Ectodermal cell (in vitro differentiated cells): Measurements from ENCODE around the gene SGTA.

Source experiments
- H3K27ac ChIP-seq: 2 replicates; pipeline ENCODE4 v1.7.0; 2013; ENCODE audit warnings: mild to moderate bottlenecking, low read depth, low read length; ENCODE audit not compliant: insufficient read depth, poor library complexity, severe bottlenecking
- H3K27me3 ChIP-seq: 2 replicates; pipeline ENCODE4 v1.7.0; 2013; ENCODE audit warnings: mild to moderate bottlenecking, low read length; ENCODE audit not compliant: insufficient read depth, control insufficient read depth, poor library complexity, severe bottlenecking
- H3K36me3 ChIP-seq: one replicate; pipeline ENCODE4 v1.7.0; 2013; ENCODE audit warnings: low read length; ENCODE audit not compliant: control insufficient read depth, insufficient read depth
- H3K4me1 ChIP-seq: one replicate; pipeline ENCODE4 v1.7.0; 2013; ENCODE audit warnings: low read length; ENCODE audit not compliant: control insufficient read depth, insufficient read depth
- H3K4me3 ChIP-seq: 2 replicates; pipeline ENCODE4 v1.7.0; 2013; ENCODE audit warnings: low read depth, low read length, control low read depth; ENCODE audit not compliant: insufficient read depth
- H3K9me3 ChIP-seq: 2 replicates; pipeline ENCODE4 v1.7.0; 2013; ENCODE audit warnings: mild to moderate bottlenecking, low read length, moderate library complexity; ENCODE audit not compliant: control insufficient read depth
- WGBS, 2 experiments: methylation state at CpG; one replicate each; pipeline ENCODE4 v1.1.7; 2013; ENCODE audit warnings: missing lambda C conversion rate in 2 of 2; 5-methylcytosine and 5-hydroxymethylcytosine counted together

SGTA gene

DNA sequence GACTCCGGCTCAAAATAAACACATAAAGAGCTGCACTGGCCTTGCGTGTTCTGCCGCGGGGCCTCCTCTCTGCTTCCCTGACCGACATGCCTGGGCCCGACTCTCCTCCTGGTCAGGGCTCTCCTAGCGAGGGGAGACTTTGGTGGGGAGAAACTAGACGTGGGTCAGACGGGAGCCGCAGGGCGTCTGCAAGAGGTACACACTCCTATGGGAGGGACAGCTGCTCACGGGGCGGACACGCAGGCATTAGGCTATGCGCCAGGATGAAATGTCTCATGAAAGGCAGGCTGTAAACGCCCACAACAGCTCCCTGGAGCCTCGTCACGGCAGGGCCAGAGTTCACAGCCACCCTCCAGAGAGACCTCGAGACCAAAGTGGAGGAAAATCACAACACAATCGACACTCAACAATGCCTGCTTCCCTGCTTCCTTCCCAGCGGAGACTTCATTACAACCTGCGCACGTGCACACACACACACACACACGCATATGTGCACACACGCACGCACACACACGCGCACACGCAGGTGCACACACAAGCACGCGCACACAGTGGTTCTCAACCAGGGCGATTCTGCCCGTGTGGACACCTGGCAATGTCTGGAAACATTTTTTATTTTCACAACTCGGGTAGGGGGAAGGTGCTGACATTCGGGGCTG lies 49.0 kb downstream of the SGTA start:
- 94 to 95% methylated on average over 35 of the region's 35 CpGs for WGBS, 2 experiments
- Histone ChIP-seq H3K4me3 (no peak overlapping the region), H3K36me3 (no peaks in the 10 kb centered on the region)

DNA sequence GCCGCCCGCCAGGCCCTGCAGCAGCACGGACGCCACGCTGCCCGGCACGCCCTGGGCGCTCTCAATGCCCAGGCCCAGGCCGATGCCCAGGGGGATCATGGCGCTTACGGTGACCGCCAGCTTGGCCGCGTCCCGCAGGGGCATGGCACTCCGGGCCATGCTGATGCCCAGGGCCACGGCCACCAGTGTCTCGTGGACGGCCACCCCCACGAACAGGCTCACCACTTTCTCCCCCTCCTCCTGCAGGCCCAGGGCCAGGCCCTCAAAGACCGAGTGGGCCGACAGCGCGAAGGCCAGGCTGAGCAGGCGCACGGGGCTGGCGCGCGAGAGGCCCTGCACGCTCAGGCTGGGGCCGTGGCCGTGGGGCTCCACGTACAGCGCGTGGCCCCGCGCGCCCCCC lies 50.2 kb downstream of the SGTA start:
- WGBS, 2 experiments: 96 to 97% methylated on average over 38 of the region's 38 CpGs
- Histone ChIP-seq H3K27me3 (no peaks in the 10 kb centered on the region), H3K4me1 (no peaks in the 10 kb centered on the region), H3K9me3 (no peaks in the 10 kb centered on the region), H3K36me3 (no peaks in the 10 kb centered on the region), H3K27ac (no peak overlapping the region), H3K4me3 (no peak overlapping the region)

More for the DNA sequence above, 49.0 kb downstream of the SGTA start:
- H3K4me1 ChIP-seq: peaks cover 2% of the 10 kb centered on the region
- no peaks in the 10 kb centered on the region for H3K9me3 ChIP-seq
- H3K27ac ChIP-seq: no peak overlapping the region
- no peaks in the 10 kb centered on the region for H3K27me3 ChIP-seq

DNA sequence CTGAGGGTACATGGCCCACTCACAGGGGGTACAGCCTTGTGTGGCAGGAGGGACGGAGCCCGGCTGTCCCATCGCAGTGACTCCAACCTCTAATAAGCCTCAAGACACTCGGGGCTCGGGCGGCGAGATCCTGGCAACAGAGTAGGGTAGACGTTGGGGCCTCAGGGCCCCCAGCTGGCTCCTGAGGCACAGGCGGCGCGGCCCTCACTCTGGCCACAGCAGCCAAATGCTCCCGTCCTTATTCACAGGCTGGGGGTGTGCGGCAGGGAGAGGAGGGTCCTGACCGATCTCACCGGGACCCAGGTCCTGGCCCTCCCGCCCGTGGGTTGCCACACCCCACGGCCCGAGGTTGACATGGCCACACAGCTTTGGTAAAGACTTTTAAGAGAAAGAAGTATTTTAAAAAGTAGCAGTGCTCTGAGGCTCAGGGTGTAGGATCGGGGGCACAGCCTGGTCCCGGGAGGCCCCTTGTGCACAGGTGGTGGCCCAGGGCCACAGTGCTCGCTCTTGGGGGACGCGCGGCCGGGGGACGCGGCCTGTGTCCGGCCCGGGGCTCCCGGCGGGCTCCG lies 50.8 kb downstream of the SGTA start:
- peaks cover under 1% of the 10 kb centered on the region for H3K27me3 ChIP-seq
- no peaks in the 10 kb centered on the region for H3K9me3 ChIP-seq
- H3K27ac ChIP-seq: no peak overlapping the region
- no peak overlapping the region for H3K4me3 ChIP-seq
- 97% methylated on average over 33 of the region's 33 CpGs for WGBS, 2 experiments
- no peaks in the 10 kb centered on the region for H3K36me3 ChIP-seq
- no peaks in the 10 kb centered on the region for H3K4me1 ChIP-seq

DNA sequence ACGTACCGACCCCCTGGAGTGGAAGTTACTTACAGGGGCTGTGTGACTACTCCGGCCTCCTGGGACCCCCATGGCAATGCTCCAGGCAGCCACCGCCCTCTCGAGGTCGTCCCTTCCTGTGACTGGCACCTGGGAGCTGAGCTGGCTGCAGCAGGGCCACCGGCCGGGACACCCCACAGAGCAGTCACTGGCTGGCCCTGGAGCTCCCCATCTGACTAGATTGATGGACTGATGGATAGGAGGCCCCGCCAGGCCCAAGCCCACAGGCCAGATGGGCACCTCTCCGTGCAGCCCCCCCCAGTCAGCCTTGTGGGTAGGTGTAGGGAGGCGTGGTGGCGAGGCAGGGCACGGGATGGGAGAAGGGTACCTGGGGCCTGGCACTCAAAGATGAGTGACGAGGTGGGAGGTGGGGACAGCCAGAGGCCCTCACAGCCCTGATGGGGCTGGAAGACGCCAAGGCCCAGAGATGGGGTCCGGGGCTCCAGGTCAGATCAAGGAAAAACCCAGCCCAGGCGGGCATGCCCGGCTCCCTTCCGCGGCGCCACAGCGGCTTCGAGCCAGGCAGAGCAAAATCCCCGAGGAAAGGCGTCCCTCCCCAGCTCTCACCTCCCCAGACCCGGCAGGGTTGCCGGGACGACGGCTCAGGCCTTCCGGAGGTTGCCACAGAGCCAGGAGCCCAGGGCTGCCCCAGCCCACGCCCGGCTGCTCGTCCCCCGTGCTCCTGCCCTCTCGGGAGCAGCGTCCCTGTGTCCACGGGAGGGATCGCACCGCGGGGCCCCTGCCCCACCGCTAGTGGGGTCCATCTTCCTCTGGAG lies 51.7 kb downstream of the SGTA start:
- Histone ChIP-seq H3K4me3 (no peak overlapping the region), H3K27me3 (peaks cover 9% of the 10 kb centered on the region), H3K4me1 (peaks cover 3% of the 10 kb centered on the region), H3K36me3 (no peaks in the 10 kb centered on the region), H3K9me3 (no peaks in the 10 kb centered on the region), H3K27ac (no peak overlapping the region)
- 88 to 90% methylated on average over 41 of the region's 41 CpGs for WGBS, 2 experiments

DNA sequence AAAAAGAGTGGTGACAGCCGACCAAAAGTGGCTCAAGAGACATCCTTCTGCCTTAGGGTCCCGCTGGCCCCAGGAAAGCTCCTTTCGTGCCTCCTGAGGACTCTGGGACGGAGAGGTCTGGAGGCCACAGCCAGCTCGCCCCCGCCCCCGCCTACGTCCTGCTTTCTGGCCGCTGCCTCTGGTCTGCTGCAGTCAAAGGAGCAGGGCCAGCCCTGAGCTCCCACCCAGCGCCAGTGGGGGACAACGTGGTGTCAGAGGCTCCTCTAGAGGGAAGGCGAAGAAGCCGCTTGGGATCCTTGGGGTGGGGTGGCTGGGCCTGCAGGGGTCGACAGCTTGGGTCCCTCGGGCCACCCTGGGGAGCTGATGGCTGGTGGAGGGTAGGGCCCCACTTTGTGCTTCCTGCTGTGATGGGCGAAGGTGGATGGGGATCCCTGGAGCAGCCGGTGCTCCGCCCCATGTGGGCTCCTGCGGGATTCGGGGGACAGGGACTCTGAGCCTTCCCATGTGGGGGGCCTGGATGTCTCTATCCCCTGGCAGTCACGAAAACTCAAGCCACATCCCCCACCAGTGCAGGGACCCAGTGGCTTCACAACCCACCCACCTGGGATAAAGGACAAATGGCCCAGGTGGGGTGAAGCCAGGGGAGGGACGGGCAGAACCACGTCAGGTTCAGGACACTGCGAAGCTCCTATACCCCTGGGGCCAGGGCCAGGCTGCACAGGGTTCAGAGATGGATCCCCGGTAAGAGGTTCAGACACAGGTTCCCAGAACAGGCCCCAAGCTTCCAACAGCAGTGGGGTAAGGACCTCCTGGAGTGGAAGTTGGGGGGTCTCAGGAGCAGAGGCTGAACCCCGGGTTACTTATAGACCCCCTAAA lies 52.9 kb downstream of the SGTA start:
- H3K4me3 ChIP-seq: no peak overlapping the region
- no peak overlapping the region for H3K27ac ChIP-seq
- no peaks in the 10 kb centered on the region for H3K36me3 ChIP-seq
- 92 to 95% methylated on average over 26 of the region's 26 CpGs for WGBS, 2 experiments
- H3K4me1 ChIP-seq: peaks cover 3% of the 10 kb centered on the region
- no peaks in the 10 kb centered on the region for H3K9me3 ChIP-seq
- peaks cover 12% of the 10 kb centered on the region for H3K27me3 ChIP-seq

DNA sequence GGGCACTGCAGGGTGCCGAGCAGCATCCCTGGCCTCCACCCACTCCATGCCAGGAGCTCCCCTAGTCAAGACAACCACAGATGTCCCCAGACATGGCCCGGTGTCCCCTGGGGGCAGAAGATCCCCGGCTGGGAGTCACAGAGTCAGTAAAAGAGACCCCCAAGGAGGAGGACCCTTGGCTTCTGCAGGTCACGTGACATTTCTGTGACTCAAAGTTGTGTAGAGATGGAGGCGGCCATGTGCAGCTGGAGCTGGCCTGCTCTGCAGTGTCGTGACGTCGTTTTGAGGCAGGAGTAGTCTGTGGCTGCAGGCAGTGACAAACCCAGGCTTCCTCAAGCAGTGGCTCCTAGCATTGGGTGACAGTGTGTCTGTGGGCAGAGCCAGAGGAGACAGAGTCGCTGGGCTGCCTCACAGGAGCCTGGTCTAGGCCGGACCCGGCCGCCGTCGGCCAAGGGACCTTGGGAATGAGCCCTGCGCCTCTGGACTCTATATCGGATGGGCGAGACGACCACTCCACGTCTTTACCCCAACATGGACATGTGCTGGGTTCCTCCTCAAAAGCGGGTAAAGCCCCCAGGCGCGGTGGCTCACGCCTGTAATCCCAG lies 54.2 kb downstream of the SGTA start:
- H3K36me3 ChIP-seq: no peaks in the 10 kb centered on the region
- H3K4me3 ChIP-seq: no peak overlapping the region
- 93% methylated on average over 23 of the region's 23 CpGs for WGBS, 2 experiments
- peaks cover 13% of the 10 kb centered on the region for H3K27me3 ChIP-seq
- peaks cover 3% of the 10 kb centered on the region for H3K4me1 ChIP-seq
- H3K9me3 ChIP-seq: no peaks in the 10 kb centered on the region
- H3K27ac ChIP-seq: no peak overlapping the region

DNA sequence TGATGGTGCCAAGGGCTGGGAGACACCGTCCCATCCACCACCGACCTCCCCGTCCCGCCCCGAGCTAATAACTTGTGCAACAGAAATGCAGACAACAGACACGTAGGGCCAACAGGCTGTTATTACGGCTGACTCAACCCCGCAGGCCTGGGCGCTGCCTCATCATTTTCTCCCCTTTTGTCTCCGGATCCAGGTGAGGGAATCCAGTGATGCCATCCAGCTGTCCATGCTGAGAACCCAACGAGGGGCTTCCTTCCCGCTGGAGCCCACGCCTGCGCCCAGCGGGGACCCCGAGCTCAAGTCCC lies 55.5 kb downstream of the SGTA start:
- Histone ChIP-seq H3K27me3 (peaks cover 20% of the 10 kb centered on the region), H3K4me1 (peaks cover 3% of the 10 kb centered on the region), H3K36me3 (no peaks in the 10 kb centered on the region), H3K4me3 (no peak overlapping the region), H3K9me3 (no peaks in the 10 kb centered on the region), H3K27ac (no peak overlapping the region)
- 84 to 85% methylated on average over 16 of the region's 16 CpGs for WGBS, 2 experiments

DNA sequence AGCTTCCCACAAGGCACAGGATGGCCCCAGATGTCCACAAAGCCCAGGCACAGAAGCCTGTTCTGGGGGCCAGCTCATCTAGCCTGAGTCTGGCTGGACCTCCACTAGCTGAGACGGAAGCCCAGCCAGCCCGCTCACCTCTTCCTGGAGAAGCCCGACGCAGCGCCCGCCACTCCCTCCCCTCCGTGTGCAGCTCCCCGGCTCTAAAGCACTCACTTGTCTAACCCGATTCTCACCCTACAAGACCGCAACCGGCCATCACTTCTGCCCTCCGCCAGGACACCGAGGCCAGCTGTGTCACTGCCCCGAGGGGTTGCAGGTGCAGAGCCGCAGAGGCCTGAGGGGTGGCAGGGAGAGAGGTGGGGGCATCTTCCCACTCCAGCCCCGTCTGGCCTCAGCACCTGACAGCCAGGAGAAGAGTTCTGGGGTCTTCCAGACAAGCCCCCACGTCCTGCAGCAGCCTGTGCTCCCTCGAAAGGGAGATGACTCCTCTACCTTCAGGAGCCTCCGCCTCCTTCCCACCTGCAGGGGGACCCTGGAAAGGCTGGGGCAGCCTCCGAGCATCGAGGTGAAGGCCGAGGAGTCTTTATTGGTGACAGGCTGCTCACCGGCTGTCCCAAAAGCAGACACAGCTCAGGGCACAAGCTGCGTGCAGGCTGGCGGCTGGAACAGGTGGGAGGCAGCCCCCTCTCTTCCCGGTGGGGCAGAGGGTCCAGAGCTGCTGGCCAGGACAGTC lies 56.0 kb downstream of the SGTA start:
- Histone ChIP-seq H3K27ac (no peak overlapping the region), H3K27me3 (peaks cover 25% of the 10 kb centered on the region)

DNA sequence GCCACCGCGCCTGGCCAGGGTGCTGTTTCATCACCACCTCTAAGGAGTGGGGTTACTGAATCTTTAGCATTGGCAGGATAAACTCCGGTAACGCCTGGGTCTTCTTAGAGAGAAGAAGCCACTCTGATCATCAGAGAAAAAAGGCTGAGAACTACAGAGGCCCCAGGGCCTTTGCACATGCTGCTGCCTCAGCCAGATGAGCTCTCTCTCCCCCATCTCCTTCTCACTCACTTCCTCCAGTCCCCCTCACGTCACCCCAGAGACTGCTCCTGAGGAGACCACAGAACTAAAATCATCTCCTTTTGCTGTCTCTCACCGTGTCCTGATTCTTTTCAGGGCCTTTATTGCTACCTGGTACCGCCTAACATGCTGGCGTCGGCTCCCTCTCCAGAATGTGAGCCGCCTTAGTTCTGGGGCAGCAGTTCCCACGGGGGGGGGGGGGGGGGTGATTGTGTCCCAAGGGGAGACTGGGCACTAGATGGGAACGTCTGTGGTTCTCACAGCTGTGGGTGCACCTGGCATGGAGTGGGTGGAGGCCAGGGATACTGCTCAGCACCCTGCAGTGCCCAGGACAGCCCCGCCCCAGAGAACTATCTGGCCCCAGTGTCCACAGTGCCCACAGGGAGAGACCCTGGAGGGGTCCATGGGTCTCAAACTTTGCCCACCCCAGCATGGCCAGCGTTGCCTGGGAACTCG lies 56.8 kb downstream of the SGTA start:
- Histone ChIP-seq H3K4me3 (no peak overlapping the region), H3K4me1 (peaks cover 7% of the 10 kb centered on the region), H3K27me3 (peaks cover 33% of the 10 kb centered on the region), H3K9me3 (no peaks in the 10 kb centered on the region), H3K36me3 (no peaks in the 10 kb centered on the region), H3K27ac (no peak overlapping the region)
- WGBS, 2 experiments: 84 to 86% methylated on average over 15 of the region's 15 CpGs

More for the DNA sequence above, 56.0 kb downstream of the SGTA start:
- H3K4me3 ChIP-seq: no peak overlapping the region
- WGBS, 2 experiments: 47 to 49% methylated on average over 26 of the region's 26 CpGs
- no peaks in the 10 kb centered on the region for H3K9me3 ChIP-seq
- H3K36me3 ChIP-seq: no peaks in the 10 kb centered on the region
- peaks cover 3% of the 10 kb centered on the region for H3K4me1 ChIP-seq
